GDM1 (cell line): ENCODE data around the gene PPP1R16B.

Experiments used
- DNase-seq: peaks from one replicate; lab custom pipeline; 2025; lab: John Stamatoyannopoulos, UW

Gene PPP1R16B

GRCh38 chr20:38896009-38896594, 90.6 kb downstream of the PPP1R16B start:
- no peak for DNase-seq

GRCh38 chr20:38897267-38897666, 91.8 kb downstream of the PPP1R16B start:
- no peak for DNase-seq

GRCh38 chr20:38900606-38901005, 95.1 kb downstream of the PPP1R16B start:
- no peak for DNase-seq

- DNase-seq, result no peak
Measured at GRCh38 chr20:38902601-38903000, 97.1 kb downstream of the PPP1R16B start.

DNA sequence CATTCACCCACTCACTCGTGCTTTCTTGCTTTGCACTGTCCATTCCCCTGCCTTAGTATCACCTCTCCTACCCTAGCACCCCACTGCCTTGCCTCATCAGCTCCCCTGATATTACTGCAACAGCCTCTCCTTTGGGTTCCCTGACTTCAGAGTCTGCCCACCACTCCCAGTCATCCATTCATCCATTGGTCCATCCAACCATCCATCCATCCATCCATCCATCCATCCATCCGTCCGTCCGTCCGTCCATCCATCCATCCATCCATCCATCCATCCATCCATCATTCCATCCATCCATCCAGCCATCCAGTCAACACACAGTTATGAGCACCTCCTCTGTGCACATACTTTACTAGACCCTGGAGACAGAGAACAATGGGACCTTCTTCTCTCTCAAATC, 97.8 kb downstream of the PPP1R16B start:
- DNase-seq, result no peak

DNA sequence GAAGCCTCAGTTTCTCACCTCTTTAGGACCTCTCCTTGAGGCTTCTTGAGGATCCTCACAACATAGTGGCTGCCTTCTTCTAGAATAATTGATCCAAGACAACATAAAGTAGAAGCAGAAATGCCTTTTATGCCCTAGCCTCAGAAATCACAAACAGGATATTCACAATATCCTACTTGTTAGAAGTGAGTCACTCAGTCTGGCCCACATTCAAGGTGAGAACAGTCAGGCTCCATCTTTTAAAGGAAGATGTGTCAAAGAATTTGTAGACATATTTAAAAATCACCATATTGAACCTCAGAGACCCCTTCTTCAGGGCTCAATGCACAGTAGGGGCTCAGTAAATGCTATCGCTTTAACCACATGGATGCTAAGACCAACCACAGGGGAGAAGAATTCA, 99.9 kb downstream of the PPP1R16B start:
- DNase-seq, result no peak

DNA sequence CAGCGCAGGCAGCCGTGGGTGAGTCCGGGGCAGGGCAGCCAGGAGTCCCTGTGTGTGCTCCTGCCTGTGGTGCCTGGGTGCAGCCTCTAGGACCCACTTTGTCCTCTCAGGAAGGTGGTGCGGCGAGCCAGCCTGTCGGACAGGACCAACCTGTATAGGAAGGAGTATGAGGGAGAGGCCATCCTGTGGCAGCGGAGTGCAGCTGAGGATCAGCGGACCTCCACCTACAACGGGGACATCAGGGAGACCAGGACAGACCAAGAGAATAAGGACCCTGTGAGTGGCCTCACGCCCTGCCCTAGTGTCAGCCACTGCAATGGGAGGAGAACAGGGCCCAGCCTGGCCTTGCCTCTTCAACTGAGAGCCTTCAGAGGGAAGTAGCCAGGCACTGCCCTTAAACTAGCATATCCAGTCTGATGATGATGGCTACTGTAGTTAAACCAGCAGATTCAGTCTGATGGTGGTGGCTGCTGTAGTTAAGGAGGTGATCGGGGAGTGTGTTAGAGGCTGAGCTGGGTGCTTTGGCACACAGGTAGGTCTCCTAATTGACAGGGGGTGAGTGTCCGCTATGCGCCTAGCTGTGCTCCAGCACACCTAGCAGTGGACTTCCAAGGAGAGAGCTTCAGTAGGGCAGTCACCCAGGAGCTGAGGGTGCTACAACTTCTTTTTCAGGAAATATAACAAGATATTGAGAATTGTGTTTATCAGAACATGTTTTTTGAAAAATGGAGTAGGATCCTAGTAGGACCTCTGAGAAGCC, 102.6 kb downstream of the PPP1R16B start:
- DNase-seq, result no peak

GRCh38 chr20:38915355-38915754, 109.9 kb downstream of the PPP1R16B start:
- no peak for DNase-seq

GRCh38 chr20:38917657-38918056, 112.2 kb downstream of the PPP1R16B start:
- no peak for DNase-seq

DNA sequence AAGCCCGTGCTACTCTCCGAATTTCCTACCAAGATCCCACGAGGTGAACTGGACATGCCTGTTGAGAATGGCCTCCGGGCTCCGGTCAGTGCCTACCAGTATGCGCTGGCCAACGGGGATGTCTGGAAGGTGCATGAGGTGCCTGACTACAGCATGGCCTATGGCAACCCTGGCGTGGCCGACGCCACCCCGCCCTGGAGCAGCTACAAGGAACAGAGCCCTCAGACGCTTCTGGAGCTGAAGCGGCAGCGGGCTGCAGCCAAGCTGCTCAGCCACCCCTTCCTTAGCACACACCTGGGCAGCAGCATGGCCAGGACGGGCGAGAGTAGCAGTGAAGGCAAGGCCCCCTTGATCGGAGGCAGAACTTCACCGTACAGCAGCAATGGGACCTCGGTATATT, 112.7 kb downstream of the PPP1R16B start:
- no peak for DNase-seq

DNA sequence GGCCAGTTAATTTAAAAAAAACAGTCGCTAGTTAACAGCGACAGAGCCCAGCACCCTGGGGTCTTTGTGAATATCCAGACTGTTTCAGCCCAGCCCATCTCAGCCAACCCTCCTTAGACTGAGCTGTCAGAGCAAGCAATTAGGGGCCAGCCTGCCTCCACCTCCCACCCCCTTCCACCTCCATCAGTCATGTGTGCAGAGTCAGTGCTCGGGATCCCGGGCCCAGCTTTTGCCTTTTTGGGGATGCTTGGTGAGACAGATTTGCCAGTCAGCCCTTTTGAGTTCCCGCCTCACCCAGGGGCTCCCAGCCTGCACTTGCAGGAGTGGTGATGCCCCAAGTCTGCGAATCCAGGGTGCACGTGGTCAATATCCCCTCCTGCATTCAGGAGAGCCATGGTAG, 114.2 kb downstream of the PPP1R16B start:
- DNase-seq, result no peak

DNA sequence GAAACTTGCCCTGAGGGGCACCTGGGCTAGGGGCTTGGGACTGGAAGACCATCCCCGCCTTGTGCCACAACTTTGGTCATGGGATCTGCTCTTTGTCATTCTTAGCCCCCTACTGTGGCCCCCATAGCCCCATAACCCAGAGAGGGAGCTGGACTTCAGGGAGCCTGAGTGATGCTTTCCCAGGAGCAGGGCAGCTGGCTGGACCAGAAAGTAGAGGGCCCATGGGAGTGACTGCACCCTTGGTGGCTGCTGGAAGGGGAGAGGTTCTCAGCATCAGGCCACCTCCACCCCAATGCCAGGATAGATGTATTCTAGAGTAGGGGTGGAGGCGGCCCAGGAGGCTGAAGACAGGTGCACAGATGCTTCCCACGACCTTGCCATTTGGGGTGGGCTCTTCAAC, 114.9 kb downstream of the PPP1R16B start:
- DNase-seq, result no peak

DNA sequence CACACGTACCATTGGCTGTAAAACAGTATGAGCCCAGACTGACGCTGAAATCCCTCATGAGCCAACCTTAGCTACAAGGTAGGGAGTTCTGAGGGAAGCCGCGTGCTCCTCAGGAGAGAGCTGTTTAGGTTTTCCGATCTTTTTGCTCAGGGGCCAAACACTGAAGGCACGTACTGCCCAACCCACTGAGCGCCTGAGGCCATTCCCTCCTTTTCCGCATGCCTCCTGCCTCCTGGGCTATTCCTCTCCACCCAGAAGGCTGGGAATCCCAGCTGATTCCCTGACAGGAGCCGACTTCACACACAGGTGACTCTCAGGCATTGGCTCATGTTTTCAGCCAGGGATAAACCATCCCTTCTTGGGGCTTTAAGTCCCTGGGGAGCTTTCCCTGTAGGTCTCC, 115.4 kb downstream of the PPP1R16B start:
- no peak for DNase-seq

GRCh38 chr20:38924718-38925117, 119.2 kb downstream of the PPP1R16B start:
- DNase-seq, result no peak

DNA sequence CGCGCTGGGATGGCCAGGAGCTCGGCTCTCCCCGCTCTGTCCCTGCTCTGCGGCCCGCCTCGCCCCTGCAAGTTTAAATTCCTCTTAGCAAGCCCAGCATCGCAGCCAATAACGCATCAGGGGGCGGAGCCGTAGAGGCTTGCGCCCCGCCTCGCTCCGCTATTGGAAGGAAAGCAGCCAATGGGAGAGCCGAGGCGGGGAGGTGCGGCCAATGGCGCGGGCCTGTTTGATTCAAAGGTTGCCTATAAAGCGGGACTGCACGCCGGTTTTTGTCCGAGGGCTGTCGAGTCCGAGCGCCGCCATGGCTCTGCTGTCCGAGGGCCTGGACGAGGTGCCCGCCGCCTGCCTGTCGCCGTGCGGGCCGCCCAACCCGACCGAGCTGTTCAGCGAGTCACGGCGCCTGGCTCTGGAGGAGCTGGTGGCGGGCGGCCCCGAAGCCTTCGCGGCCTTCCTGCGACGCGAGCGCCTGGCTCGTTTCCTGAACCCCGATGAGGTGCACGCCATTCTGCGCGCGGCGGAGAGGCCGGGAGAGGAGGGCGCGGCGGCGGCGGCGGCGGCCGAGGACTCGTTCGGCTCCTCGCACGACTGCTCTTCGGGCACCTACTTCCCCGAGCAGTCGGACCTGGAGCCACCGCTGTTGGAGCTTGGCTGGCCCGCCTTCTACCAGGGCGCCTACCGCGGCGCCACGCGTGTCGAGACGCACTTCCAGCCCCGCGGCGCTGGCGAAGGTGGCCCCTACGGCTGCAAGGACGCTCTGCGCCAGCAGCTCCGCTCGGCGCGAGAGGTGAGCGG, 120.8 kb downstream of the PPP1R16B start, which contains the start of gene FAM83D:
FAM83D (plus strand) TSS at position 276 of the 792 bp plus-strand sequence; CDS start at position 302, 26 bp downstream.
- peak; percentile 98 for DNase-seq

DNA sequence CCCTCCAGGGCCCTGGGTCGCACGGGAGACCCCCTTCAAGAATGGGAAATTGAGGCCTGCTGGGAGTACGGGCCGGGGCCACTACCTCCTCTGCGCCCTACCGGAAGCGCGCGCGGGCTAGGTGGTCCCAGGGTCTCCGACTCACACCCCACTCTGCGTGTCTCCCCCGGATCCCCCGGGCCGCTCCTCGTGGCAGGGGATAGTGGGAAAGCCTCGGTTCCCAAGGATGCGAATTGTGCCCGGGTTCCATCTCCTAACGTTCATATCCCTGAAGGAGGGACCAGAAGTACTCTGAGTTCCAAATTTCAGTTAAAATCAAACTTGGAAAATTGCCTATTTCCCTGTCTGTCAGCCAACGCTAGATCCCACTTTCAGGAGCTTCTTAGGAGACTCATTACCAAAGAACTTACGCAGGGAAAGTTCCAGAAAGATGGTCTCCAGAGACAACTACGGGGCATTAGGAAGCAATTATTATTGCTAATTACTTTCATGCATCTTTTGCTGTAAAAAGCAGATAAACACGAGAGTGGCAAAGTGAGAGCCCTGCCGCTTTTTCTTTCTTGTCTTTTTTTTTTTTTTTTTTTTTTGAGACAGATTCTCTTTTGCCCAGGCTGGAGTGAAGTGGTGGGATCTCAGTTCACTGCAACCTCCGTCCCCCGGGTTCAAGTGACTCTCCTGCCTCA, 121.6 kb downstream of the PPP1R16B start:
- no peak for DNase-seq

DNA sequence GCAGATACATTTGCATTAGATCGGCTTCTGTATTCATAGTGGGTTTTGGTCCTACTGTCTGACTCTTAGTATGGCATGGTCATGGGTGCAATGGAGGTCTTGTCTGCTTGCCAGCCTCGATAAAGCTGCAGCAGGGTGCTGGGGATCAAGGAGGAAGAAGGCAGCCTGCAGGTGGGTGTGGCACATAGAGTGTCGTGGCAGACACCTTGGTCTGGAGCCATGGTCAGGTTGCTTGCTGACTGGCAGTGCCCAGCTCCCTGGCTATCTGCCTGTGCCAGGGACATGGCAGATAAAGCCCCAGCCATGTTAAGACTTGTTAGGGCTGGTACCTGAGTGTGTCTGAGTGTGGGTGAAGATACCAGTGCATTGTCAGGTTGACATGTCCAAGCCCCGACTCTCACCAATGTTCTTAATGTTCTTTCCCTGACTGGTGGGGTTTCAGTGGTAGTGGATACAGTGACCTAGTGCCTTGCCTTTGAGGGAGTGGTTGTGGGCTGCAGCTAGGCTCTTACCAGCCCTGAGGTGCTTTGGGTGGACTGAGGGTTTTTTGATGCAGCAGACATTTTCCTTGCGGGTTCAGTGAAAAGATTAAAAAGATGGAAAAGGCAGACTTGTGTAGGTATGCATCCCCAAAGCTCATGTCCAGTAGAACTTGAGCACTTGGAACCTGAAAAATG, 122.5 kb downstream of the PPP1R16B start:
- no peak for DNase-seq

- no peak for DNase-seq
Measured at GRCh38 chr20:38930242-38930569, 124.7 kb downstream of the PPP1R16B start.

GRCh38 chr20:38931984-38932383, 126.5 kb downstream of the PPP1R16B start:
- no peak for DNase-seq

DNA sequence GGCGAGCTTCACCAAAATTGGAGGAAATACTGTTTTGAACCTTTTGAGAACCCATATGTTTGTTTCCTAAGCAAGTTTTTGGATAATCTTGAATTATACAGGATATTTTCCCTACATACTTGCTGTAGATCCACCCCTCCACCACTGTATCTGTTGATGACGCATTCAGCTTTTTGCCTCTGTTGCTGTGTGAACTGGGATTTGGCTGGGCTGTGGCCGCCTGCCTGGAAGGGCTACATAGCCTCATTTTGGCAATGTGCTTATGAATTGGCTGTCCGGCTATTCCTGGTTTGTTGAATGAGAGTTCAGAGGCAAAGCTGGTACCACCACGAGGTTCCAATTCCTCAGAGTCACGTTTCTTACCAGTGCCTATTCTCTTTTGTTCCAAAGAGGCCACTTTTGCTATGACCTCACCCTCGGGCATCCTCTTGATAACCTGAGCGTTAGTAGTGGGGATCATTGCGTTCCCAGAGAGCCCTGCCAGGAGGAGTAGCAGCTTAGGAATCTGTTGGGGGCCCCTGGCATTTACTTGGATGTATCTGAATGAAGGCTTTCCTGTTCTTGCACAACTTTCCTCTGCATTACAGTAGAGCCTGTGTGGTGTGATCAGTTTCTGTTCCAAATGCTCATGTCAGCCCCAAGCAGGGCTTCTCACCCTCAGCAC, 127.1 kb downstream of the PPP1R16B start:
- no peak for DNase-seq

- no peak for DNase-seq
Measured at GRCh38 chr20:38934530-38934929, 129.0 kb downstream of the PPP1R16B start.
